Ectodermal cell (in vitro differentiated cells): ENCODE measurements around the gene GPR63. TPM values are rescaled to one million over a fixed set of nuclear protein-coding genes. Genes with fewer than 3 reads are reported as not detected.
A peak's percentile ranks its signal among the peaks of the same experiment; 100 is the strongest.
"Not testable (repeated sequence)": the region's sequence is repeated elsewhere in the genome, so short reads cannot be mapped to it uniquely, and the experiment has no call there.

Experiments used
- H3K27ac ChIP-seq: 2 replicates; pipeline ENCODE4 v1.7.0; 2013; ENCODE audit warnings: mild to moderate bottlenecking, low read depth, low read length; ENCODE audit not compliant: insufficient read depth, poor library complexity, severe bottlenecking
- H3K27me3 ChIP-seq: 2 replicates; pipeline ENCODE4 v1.7.0; 2013; ENCODE audit warnings: mild to moderate bottlenecking, low read length; ENCODE audit not compliant: insufficient read depth, control insufficient read depth, poor library complexity, severe bottlenecking
- H3K36me3 ChIP-seq: one replicate; pipeline ENCODE4 v1.7.0; 2013; ENCODE audit warnings: low read length; ENCODE audit not compliant: control insufficient read depth, insufficient read depth
- H3K4me1 ChIP-seq: one replicate; pipeline ENCODE4 v1.7.0; 2013; ENCODE audit warnings: low read length; ENCODE audit not compliant: control insufficient read depth, insufficient read depth
- H3K4me3 ChIP-seq: 2 replicates; pipeline ENCODE4 v1.7.0; 2013; ENCODE audit warnings: low read depth, low read length, control low read depth; ENCODE audit not compliant: insufficient read depth
- H3K9me3 ChIP-seq: 2 replicates; pipeline ENCODE4 v1.7.0; 2013; ENCODE audit warnings: mild to moderate bottlenecking, low read length, moderate library complexity; ENCODE audit not compliant: control insufficient read depth
- WGBS, 2 experiments: methylation state at CpG; one replicate each; pipeline ENCODE4 v1.1.7; 2013; ENCODE audit warnings: missing lambda C conversion rate in 2 of 2; 5-methylcytosine and 5-hydroxymethylcytosine counted together
- polyA plus RNA-seq, 4 experiments: library from polyadenylated mRNA; stranded (reverse); fragments of 50-300 nt; gene quantifications; one replicate each; pipeline ENCODE4 v1.2.3, GENCODE V29; 2013

Gene GPR63
- polyA plus RNA-seq (2013, experiment 1 of 4), result 8.1 TPM
- 7.1 TPM for polyA plus RNA-seq (2013, experiment 2 of 4)
- 5.4 TPM for polyA plus RNA-seq (2013, experiment 3 of 4)
- polyA plus RNA-seq (2013, experiment 4 of 4), result 6.0 TPM

- H3K4me3 ChIP-seq, result peak within 1 kb of the TSS; percentile 88
- peaks cover 19% of the 10 kb centered on the region for H3K27me3 ChIP-seq
- peak within 1 kb of the TSS; percentile 64 for H3K27ac ChIP-seq
- H3K4me1 ChIP-seq, result peaks cover 3% of the 10 kb centered on the region
- no peaks in the 10 kb centered on the region for H3K36me3 ChIP-seq
- WGBS, 2 experiments, result 0% methylated on average over 80 of the region's 80 CpGs
- no peaks in the 10 kb centered on the region for H3K9me3 ChIP-seq
Observed at GRCh38 chr6:96837081-96837971, at the start of gene GPR63. TSS of gene GPR63 (minus strand) at chr6:96837477. CDS start at chr6:96799731, 37,746 bp downstream.

- Histone ChIP-seq H3K9me3 (no peaks in the 10 kb centered on the region), H3K27me3 (no peaks in the 10 kb centered on the region), H3K4me3 (no peak overlapping the region), H3K27ac (no peak overlapping the region), H3K4me1 (no peaks in the 10 kb centered on the region), H3K36me3 (peaks cover 8% of the 10 kb centered on the region)
- WGBS, 2 experiments, result no CpG with 5 or more reads among the region's 1 CpG
Observed at GRCh38 chr6:96886519-96886918, 49.2 kb upstream of the GPR63 start.

GRCh38 chr6:96885187-96885631 lies 47.9 kb upstream of the GPR63 start:
- H3K36me3 ChIP-seq, H3K9me3 ChIP-seq, H3K4me1 ChIP-seq, H3K4me3 ChIP-seq, H3K27ac ChIP-seq, H3K27me3 ChIP-seq: not testable (repeated sequence)
- WGBS, 2 experiments, result 84% methylated on average over 5 of the region's 5 CpGs

- Histone ChIP-seq H3K4me3 (no peak overlapping the region), H3K9me3 (no peaks in the 10 kb centered on the region), H3K4me1 (no peaks in the 10 kb centered on the region), H3K27ac (no peak overlapping the region), H3K27me3 (no peaks in the 10 kb centered on the region), H3K36me3 (no peaks in the 10 kb centered on the region)
Observed at GRCh38 chr6:96878143-96878542, 40.9 kb upstream of the GPR63 start.

- Histone ChIP-seq H3K4me1 (no peaks in the 10 kb centered on the region), H3K9me3 (no peaks in the 10 kb centered on the region), H3K36me3 (no peaks in the 10 kb centered on the region), H3K27me3 (no peaks in the 10 kb centered on the region), H3K4me3 (no peak overlapping the region), H3K27ac (no peak overlapping the region)
- 86 to 91% methylated on average over 7 to 9 of the region's 9 CpGs for WGBS, 2 experiments
Observed at GRCh38 chr6:96876886-96877545, 39.7 kb upstream of the GPR63 start.

- Histone ChIP-seq H3K27me3 (no peaks in the 10 kb centered on the region), H3K9me3 (no peaks in the 10 kb centered on the region), H3K4me1 (no peaks in the 10 kb centered on the region), H3K27ac (no peak overlapping the region), H3K36me3 (no peaks in the 10 kb centered on the region), H3K4me3 (no peak overlapping the region)
- 90 to 100% methylated on average over 1 of the region's 1 CpG for WGBS, 2 experiments
Observed at GRCh38 chr6:96872976-96873375, 35.7 kb upstream of the GPR63 start.

GRCh38 chr6:96865055-96865405 lies 27.8 kb upstream of the GPR63 start:
- Histone ChIP-seq H3K27ac (no peak overlapping the region), H3K9me3 (no peaks in the 10 kb centered on the region), H3K4me3 (no peak overlapping the region), H3K27me3 (no peaks in the 10 kb centered on the region), H3K4me1 (no peaks in the 10 kb centered on the region), H3K36me3 (no peaks in the 10 kb centered on the region)
- WGBS, 2 experiments, result 93 to 98% methylated on average over 3 of the region's 3 CpGs

GRCh38 chr6:96864216-96865054 lies 27.2 kb upstream of the GPR63 start:
- no peaks in the 10 kb centered on the region for H3K27me3 ChIP-seq
- H3K9me3 ChIP-seq, result no peaks in the 10 kb centered on the region
- no peak overlapping the region for H3K27ac ChIP-seq
- no peaks in the 10 kb centered on the region for H3K36me3 ChIP-seq
- H3K4me1 ChIP-seq, result no peaks in the 10 kb centered on the region
- H3K4me3 ChIP-seq, result no peak overlapping the region
- 91 to 100% methylated on average over 2 to 3 of the region's 3 CpGs for WGBS, 2 experiments

- WGBS, 2 experiments, result 87 to 88% methylated on average over 1 of the region's 1 CpG
- Histone ChIP-seq H3K27me3 (no peaks in the 10 kb centered on the region), H3K4me3 (no peak overlapping the region), H3K9me3 (no peaks in the 10 kb centered on the region), H3K4me1 (no peaks in the 10 kb centered on the region), H3K36me3 (no peaks in the 10 kb centered on the region), H3K27ac (no peak overlapping the region)
Observed at GRCh38 chr6:96862560-96862959, 25.3 kb upstream of the GPR63 start.

GRCh38 chr6:96861588-96861987 lies 24.3 kb upstream of the GPR63 start:
- Histone ChIP-seq H3K36me3 (no peaks in the 10 kb centered on the region), H3K4me3 (no peak overlapping the region), H3K27me3 (no peaks in the 10 kb centered on the region), H3K9me3 (no peaks in the 10 kb centered on the region), H3K4me1 (no peaks in the 10 kb centered on the region), H3K27ac (no peak overlapping the region)
